PC-9 (cell line): ENCODE measurements around the gene SGCD. TPM values are rescaled to one million over a fixed set of nuclear protein-coding genes. Genes with fewer than 3 reads are reported as not detected.

Experiments
- BruUV-seq: library from RNA; stranded (reverse); fragments of 400-500 nt; replicated peaks from 2 replicates; lab custom pipeline; 2021; lab: Mats Ljungman, UMichigan
- CTCF ChIA-PET: fragments of 300-600 bp; sonication (Branson Sonifier 250); formaldehyde crosslinking; loops from one replicate; lab custom pipeline; 2022; ENCODE audit warnings: antibody characterized with exemption; lab: Charles Lee
- POLR2A ChIA-PET: fragments of 300-600 bp; sonication (Branson Sonifier 250); formaldehyde crosslinking; loops from one replicate; lab custom pipeline; 2022; ENCODE audit warnings: antibody characterized with exemption; ENCODE audit not compliant: unreplicated experiment; lab: Charles Lee
- DNase-seq, 2 experiments: peaks; one replicate each; pipeline versions ENCODE4 v3.0.0 to v3.0.0-alpha.2; 2015 to 2022; ENCODE audit warnings: mixed read lengths in 1 of 2
- H2AFZ ChIP-seq: fragments of 200-600 bp; sonication (generic); 2 replicates; pipeline ENCODE4 v1.8.1; 2017; ENCODE audit warnings: antibody characterized with exemption
- H3F3A ChIP-seq: fragments of 200-600 bp; sonication (generic); 2 replicates; pipeline ENCODE4 v1.8.1; 2017; ENCODE audit warnings: antibody characterized with exemption, mild to moderate bottlenecking, low read depth; ENCODE audit not compliant: insufficient read depth
- H3K27ac ChIP-seq: fragments of 200-600 bp; sonication (generic); 2 replicates; pipeline ENCODE4 v1.6.1; 2016; ENCODE audit warnings: mixed run types
- H3K27me3 ChIP-seq: fragments of 200-600 bp; sonication (generic); 2 replicates; pipeline ENCODE4 v1.6.1; 2016; ENCODE audit warnings: low read depth, mixed run types; ENCODE audit not compliant: insufficient read depth
- H3K36me3 ChIP-seq: fragments of 200-600 bp; sonication (generic); 2 replicates; pipeline ENCODE4 v1.6.1; 2016; ENCODE audit warnings: low read depth, mixed run types
- H3K4me1 ChIP-seq: fragments of 200-600 bp; sonication (generic); replicated peaks from 2 replicates; pipeline ENCODE4 v1.6.1; 2016; ENCODE audit warnings: mixed run types; ENCODE audit not compliant: insufficient read depth
- H3K4me2 ChIP-seq: fragments of 200-600 bp; sonication (generic); 2 replicates; pipeline ENCODE4 v1.6.1; 2017; ENCODE audit warnings: mixed run types
- H3K4me3 ChIP-seq: fragments of 200-600 bp; sonication (generic); 2 replicates; pipeline ENCODE4 v1.6.1; 2016; ENCODE audit warnings: mixed run types
- H3K79me2 ChIP-seq: fragments of 200-600 bp; sonication (generic); 2 replicates; pipeline ENCODE4 v1.6.1; 2017; ENCODE audit warnings: low read depth, mixed run types
- H3K9me2 ChIP-seq: fragments of 200-600 bp; sonication (generic); 2 replicates; pipeline ENCODE4 v1.8.1; 2017; ENCODE audit warnings: mild to moderate bottlenecking; ENCODE audit not compliant: insufficient read depth
- H3K9me3 ChIP-seq: fragments of 200-600 bp; sonication (generic); 2 replicates; pipeline ENCODE4 v1.8.1; 2016; ENCODE audit warnings: low read depth; ENCODE audit not compliant: insufficient read depth
- H4K20me1 ChIP-seq: fragments of 200-600 bp; sonication (generic); 2 replicates; pipeline ENCODE4 v1.8.1; 2017; ENCODE audit not compliant: insufficient read depth
- EZH2 ChIP-seq: fragments of 200-600 bp; sonication (generic); IDR thresholded peaks from 2 replicates; pipeline ENCODE4 v1.8.0; 2017; ENCODE audit warnings: antibody characterized with exemption, low read depth
- intact Hi-C: fragments of 100-400 bp; cut with micrococcal nuclease; formaldehyde crosslinking; loops from one replicate; pipeline ENCODE4 v1.10.0; 2022; ENCODE audit not compliant: unreplicated experiment
- total RNA-seq: library from RNA; stranded (reverse); gene quantifications from 2 replicates; pipeline ENCODE4 v1.2.3, GENCODE V29; 2021
- TF ChIP-seq, protein P1 (sequence below): fragments of 200-600 bp; sonication (generic); conservative IDR thresholded peaks from 2 replicates; pipeline ENCODE4 v1.6.1; 2017; ENCODE audit warnings: mixed run types, antibody characterized with exemption, mild to moderate bottlenecking, moderate library complexity

SGCD gene
- total RNA-seq, 1 experiment from 2014 or later = not detected

DNA sequence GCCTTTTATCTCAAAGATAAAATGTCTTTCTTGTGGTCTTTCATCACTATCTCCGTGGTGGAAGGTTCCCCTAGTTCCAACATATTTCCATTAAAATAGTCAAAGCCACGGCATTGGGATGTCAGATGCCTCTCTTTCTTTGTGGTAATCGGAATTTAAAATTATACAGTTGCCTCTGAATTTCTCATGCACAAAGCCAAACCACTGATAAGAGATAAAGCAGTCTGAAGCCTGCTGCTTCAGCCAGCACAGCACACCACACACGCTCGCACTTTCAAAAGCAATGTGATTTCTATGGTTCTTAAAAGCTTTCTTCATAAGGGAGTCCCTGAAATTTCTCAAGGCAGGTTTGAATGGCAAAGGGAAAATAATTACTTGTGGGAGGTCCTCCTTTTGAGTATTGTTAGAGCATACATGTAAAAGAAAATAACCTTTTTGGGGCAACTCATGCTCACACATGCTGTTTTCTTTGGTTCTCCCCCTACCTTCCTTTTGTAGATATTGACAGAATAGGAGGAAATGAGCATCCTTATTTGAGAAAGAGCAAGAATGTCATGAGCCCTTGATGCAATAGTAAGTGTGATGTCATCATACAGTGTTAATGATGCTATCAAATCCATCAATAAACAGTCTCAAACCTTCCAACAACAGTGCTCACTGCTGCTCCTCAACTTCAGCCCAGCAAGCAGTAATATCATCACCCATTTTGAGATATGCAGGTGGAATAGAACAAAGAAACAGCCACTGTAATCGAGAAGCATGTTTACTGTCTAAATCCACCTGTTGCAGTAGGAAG lies 437.4 kb downstream of the SGCD start:
- Histone ChIP-seq H4K20me1 (no peaks in the 10 kb centered on the region), H3K27me3 (0 out of 2 replicates have a peak, but pooled peaks cover 5% of the 10 kb centered on the region), H3K9me3 (no peaks in the 10 kb centered on the region), H3F3A (no peaks in the 10 kb centered on the region), H3K79me2 (no peaks in the 10 kb centered on the region), H3K27ac (no peak overlapping the region), H3K36me3 (no peaks in the 10 kb centered on the region), H3K4me2 (no peak overlapping the region), H2AFZ (no peak overlapping the region), H3K4me1 (no peaks in the 10 kb centered on the region), H3K9me2 (no peaks in the 10 kb centered on the region), H3K4me3 (no peak overlapping the region)
- no peak for DNase-seq
- TF ChIP-seq, protein P1, sequence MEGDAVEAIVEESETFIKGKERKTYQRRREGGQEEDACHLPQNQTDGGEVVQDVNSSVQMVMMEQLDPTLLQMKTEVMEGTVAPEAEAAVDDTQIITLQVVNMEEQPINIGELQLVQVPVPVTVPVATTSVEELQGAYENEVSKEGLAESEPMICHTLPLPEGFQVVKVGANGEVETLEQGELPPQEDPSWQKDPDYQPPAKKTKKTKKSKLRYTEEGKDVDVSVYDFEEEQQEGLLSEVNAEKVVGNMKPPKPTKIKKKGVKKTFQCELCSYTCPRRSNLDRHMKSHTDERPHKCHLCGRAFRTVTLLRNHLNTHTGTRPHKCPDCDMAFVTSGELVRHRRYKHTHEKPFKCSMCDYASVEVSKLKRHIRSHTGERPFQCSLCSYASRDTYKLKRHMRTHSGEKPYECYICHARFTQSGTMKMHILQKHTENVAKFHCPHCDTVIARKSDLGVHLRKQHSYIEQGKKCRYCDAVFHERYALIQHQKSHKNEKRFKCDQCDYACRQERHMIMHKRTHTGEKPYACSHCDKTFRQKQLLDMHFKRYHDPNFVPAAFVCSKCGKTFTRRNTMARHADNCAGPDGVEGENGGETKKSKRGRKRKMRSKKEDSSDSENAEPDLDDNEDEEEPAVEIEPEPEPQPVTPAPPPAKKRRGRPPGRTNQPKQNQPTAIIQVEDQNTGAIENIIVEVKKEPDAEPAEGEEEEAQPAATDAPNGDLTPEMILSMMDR = no peak
- ChIA-PET CTCF (no interaction called here), POLR2A (no interaction called here)
- intact Hi-C loops = no loop called here
- BruUV-seq = no TSS peak

DNA sequence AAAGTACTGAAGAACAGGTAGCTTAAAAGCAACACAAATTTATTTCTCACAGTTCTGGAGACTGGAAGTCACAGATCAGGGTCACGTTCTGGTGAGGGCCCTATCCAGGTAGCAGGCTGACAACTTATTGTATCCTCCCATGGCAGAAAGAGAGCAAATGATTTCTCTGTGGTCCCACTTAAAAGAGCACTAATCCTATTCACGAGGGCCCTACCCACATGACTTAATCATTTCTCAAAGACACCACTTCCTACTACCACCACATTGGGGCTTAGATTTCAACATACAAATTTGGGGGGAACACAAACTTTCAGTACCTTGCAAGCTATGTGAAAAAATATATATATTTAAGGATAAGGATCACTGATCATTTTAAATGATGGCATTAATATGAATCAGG lies 447.3 kb downstream of the SGCD start:
- H3K36me3 ChIP-seq = no peaks in the 10 kb centered on the region
- H3K27ac ChIP-seq = no peak overlapping the region
- H3K9me3 ChIP-seq = no peaks in the 10 kb centered on the region
- no peaks in the 10 kb centered on the region for H3K79me2 ChIP-seq
- TF ChIP-seq, protein P1 = no peak
- TF ChIP-seq EZH2 = no peak
- ChIA-PET CTCF (no interaction called here), POLR2A (no interaction called here)
- H3K9me2 ChIP-seq = no peaks in the 10 kb centered on the region
- no peak overlapping the region for H2AFZ ChIP-seq
- intact Hi-C loops = no loop called here
- no peak for DNase-seq
- no peaks in the 10 kb centered on the region for H3F3A ChIP-seq
- H3K4me3 ChIP-seq = no peak overlapping the region
- H3K27me3 ChIP-seq = peaks cover 11% of the 10 kb centered on the region; the same call in 1 of the 2 replicates
- no peak overlapping the region for H3K4me2 ChIP-seq
- H4K20me1 ChIP-seq = peaks cover 4% of the 10 kb centered on the region; the same call in 1 of the 2 replicates
- H3K4me1 ChIP-seq = no peaks in the 10 kb centered on the region
- BruUV-seq = no TSS peak

DNA sequence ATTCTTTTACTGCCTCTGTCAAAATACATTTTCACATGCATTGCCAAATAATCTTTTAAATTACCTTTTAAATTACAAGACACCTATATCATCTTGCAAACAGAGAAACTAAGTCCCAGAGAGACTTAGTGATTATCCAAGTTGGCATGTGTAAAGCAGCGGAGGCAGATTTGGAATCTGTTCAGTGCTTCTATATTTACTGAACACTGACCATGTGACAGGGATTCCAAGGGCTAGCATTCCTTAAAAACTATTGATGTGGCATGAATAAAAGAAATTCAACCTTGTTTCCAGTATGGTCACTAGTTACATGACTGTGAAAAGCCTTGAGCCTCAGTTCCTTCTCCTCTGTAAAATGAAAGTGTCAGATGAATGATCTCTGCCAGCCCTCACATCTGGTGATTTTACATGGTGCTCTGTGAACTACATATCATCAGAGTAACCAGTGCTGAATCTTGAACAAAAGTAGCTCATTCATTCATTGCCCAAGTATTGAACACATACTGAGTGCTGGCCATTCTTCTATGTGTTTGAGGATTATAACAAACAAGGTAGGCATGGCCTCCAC lies 451.3 kb downstream of the SGCD start:
- DNase-seq = no peak
- Histone ChIP-seq H2AFZ (no peak overlapping the region), H4K20me1 (peaks cover 4% of the 10 kb centered on the region; the same call in 1 of the 2 replicates), H3K9me2 (no peaks in the 10 kb centered on the region), H3F3A (no peaks in the 10 kb centered on the region), H3K4me2 (no peak overlapping the region), H3K79me2 (no peaks in the 10 kb centered on the region), H3K27me3 (no peaks in the 10 kb centered on the region), H3K4me1 (no peaks in the 10 kb centered on the region), H3K27ac (no peak overlapping the region), H3K36me3 (no peaks in the 10 kb centered on the region), H3K9me3 (no peaks in the 10 kb centered on the region), H3K4me3 (no peak overlapping the region)
- ChIA-PET CTCF (interaction anchor here (0.5 kb wide), 1 partner anchor 11 kb away, joined by 3 read pairs; no protein-coding TSS in a partner anchor), POLR2A (no interaction called here)
- TF ChIP-seq, protein P1 = no peak
- no peak for TF ChIP-seq EZH2
- intact Hi-C loops = no loop called here
- BruUV-seq = no TSS peak
